ENCODE data around the gene MS4A2.
"Not testable (repeated sequence)": the region's sequence is repeated elsewhere in the genome, so short reads cannot be mapped to it uniquely, and the experiment has no call there.

DNA sequence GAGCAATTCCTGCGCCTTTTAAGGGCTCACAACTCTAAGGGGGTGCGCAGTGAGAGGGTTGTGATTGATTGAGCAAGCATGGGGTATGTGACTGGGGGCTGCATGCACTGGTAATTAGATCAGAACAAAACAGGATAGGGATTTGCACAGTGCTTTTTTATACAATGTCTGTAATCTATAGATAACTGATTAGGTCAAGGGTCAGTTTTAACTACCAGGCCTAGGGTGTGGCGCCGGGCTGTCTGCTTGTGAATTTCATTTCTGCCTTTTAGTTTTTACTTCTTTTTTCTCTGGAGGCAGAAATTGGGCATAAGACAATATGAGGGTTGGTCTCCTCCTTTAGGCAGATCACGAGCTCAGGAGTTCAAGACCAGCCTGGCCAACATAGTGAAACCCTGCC lies 20.2 kb downstream of the MS4A2 start:
- not testable (repeated sequence) for TF ChIP-seq FOXA1 (IDR thresholded peaks at IDR 0.05); FOXM1 (IDR thresholded peaks at IDR 0.05; ENCODE audit: borderline replicate concordance); FOXK2 (IDR thresholded peaks at IDR 0.05); BHLHE40 (IDR thresholded peaks at IDR 0.05; ENCODE audit: borderline replicate concordance); HDGF (IDR thresholded peaks at IDR 0.05; ENCODE audit: borderline replicate concordance)

All from HEK293T (cell line).